WTC11 (cell line): ENCODE data around the gene NPIPB13. TPM values are rescaled to one million over a fixed set of nuclear protein-coding genes. Genes with fewer than 3 reads are reported as not detected.

Experiments
- total RNA-seq: library from RNA; stranded (reverse); gene quantifications from 3 replicates; pipeline ENCODE4 v1.2.3, GENCODE V29; 2021

NPIPB13 gene
- total RNA-seq, 1 experiment from 2014 or later, result 8.4 TPM

Other genes with a start within 250 kb of the NPIPB13 start
- gene DOC2A, start 237.5 kb downstream of the NPIPB13 start, total RNA-seq, result 10.8 to 16.6 TPM (median 16.4 TPM) in 3 replicates
- gene C16orf92, start 225.3 kb downstream of the NPIPB13 start, total RNA-seq, result not detected in 3 replicates
- 28.1 to 30.3 TPM (median 30.2 TPM) in 3 replicates for gene TLCD3B, start 217.2 kb downstream of the NPIPB13 start, total RNA-seq
- gene ALDOA, start 182.7 kb downstream of the NPIPB13 start, total RNA-seq, result 1,537 to 1,958 TPM (median 1,913 TPM) in 3 replicates
- 159 to 164 TPM (median 161 TPM) in 3 replicates for gene PPP4C, start 172.5 kb downstream of the NPIPB13 start, total RNA-seq
- 5.1 to 7.6 TPM (median 6.6 TPM) in 3 replicates for gene TBX6, start 156.6 kb downstream of the NPIPB13 start, total RNA-seq
- 43.7 to 52.7 TPM (median 51.7 TPM) in 3 replicates for gene YPEL3, start 152.3 kb downstream of the NPIPB13 start, total RNA-seq
- gene GDPD3, start 134.9 kb downstream of the NPIPB13 start, total RNA-seq, result 1.5 to 2.5 TPM (median 1.8 TPM) in 3 replicates
- gene MAPK3, start 125.3 kb downstream of the NPIPB13 start, total RNA-seq, result 35.9 to 38.2 TPM (median 36.9 TPM) in 3 replicates
- gene CORO1A, start 64.9 kb downstream of the NPIPB13 start, total RNA-seq, result 6.2 to 10.0 TPM (median 6.5 TPM) in 3 replicates
- gene BOLA2B, start 54.8 kb downstream of the NPIPB13 start, total RNA-seq, result 191 to 206 TPM (median 192 TPM) in 3 replicates
- 37.2 to 77.0 TPM (median 53.2 TPM) in 3 replicates for gene SLX1A, start 54.6 kb downstream of the NPIPB13 start, total RNA-seq
- gene SULT1A3, start 49.2 kb downstream of the NPIPB13 start, total RNA-seq, result 7.1 to 11.3 TPM (median 8.3 TPM) in 3 replicates
- 51.0 to 56.6 TPM (median 51.1 TPM) in 3 replicates for gene CD2BP2, start 106.8 kb upstream of the NPIPB13 start, total RNA-seq
- gene TBC1D10B, start 122.0 kb upstream of the NPIPB13 start, total RNA-seq, result 33.4 to 40.5 TPM (median 34.6 TPM) in 3 replicates
- 0.80 to 1.3 TPM (median 0.85 TPM) in 3 replicates for gene MYL11, start 126.3 kb upstream of the NPIPB13 start, total RNA-seq
- gene SEPTIN1, start 134.1 kb upstream of the NPIPB13 start, total RNA-seq, result 2.3 to 2.7 TPM (median 2.6 TPM) in 3 replicates
- 31.3 to 39.3 TPM (median 32.1 TPM) in 3 replicates for gene ZNF48, start 146.9 kb upstream of the NPIPB13 start, total RNA-seq
- gene ZNF771, start 159.1 kb upstream of the NPIPB13 start, total RNA-seq, result 10.0 to 12.5 TPM (median 11.3 TPM) in 3 replicates
- gene DCTPP1, start 181.6 kb upstream of the NPIPB13 start, total RNA-seq, result 69.0 to 72.2 TPM (median 70.5 TPM) in 3 replicates
- gene SEPHS2, start 197.4 kb upstream of the NPIPB13 start, total RNA-seq, result 50.4 to 55.2 TPM (median 53.5 TPM) in 3 replicates
- 0.64 to 1.1 TPM (median 1.0 TPM) in 3 replicates for gene ITGAL, start 224.3 kb upstream of the NPIPB13 start, total RNA-seq